Breast epithelium (tissue), 4 donors: Measurements from ENCODE around the gene SLC22A15. TPM values are rescaled to one million over a fixed set of nuclear protein-coding genes. Genes with fewer than 3 reads are reported as not detected.
"Not testable (repeated sequence)": the region's sequence is repeated elsewhere in the genome, so short reads cannot be mapped to it uniquely, and the experiment has no call there.

Experiments
- DNase-seq, 2 donors: peaks; one replicate each; pipeline ENCODE4 v3.0.0-alpha.2; 2019; ENCODE audit warnings: low spot score in 2 of 2
- H3K27ac ChIP-seq, 2 donors: fragments of 200-600 bp; sonication (generic) in 1 of 2; one replicate each; pipeline ENCODE4 v1.5.1; 2016 to 2019; ENCODE audit warnings: mild to moderate bottlenecking in 1 of 2
- H3K27me3 ChIP-seq, 2 donors: fragments of 200-600 bp; sonication (generic) in 1 of 2; one replicate each; pipeline versions ENCODE4 v1.5.1 to v1.6.0; 2017 to 2019; ENCODE audit warnings: control low read depth in 1 of 2, mild to moderate bottlenecking in 1 of 2
- H3K36me3 ChIP-seq: fragments of 200-600 bp; one replicate; pipeline ENCODE4 v1.5.1; 2019
- H3K4me1 ChIP-seq, 2 donors: fragments of 200-600 bp; sonication (generic); one replicate each; pipeline ENCODE4 v1.5.1; 2016 to 2019; ENCODE audit warnings: control low read depth in 1 of 2
- H3K4me3 ChIP-seq, 3 donors: fragments of 200-600 bp; sonication (generic); 1 replicate in 2 of 3; 2 replicates in 1 of 3; pipeline ENCODE4 v1.5.1; 2016 to 2019; ENCODE audit warnings: mild to moderate bottlenecking in 3 of 3, moderate library complexity in 2 of 3
- H3K9me3 ChIP-seq, 2 donors: fragments of 200-600 bp; sonication (generic) in 1 of 2; one replicate each; pipeline ENCODE4 v1.5.1; 2016 to 2019; ENCODE audit warnings: control low read depth in 1 of 2
- CTCF ChIP-seq, 3 donors: fragments of 450-650 bp; IDR thresholded peaks; one replicate each; pipeline ENCODE4 v1.5.1; 2016 to 2017; ENCODE audit warnings: antibody characterized with exemption in 3 of 3, mild to moderate bottlenecking in 3 of 3, moderate library complexity in 3 of 3
- POLR2A ChIP-seq: fragments of 450-650 bp; IDR thresholded peaks from one replicate; pipeline ENCODE4 v1.6.1; 2016; ENCODE audit warnings: antibody characterized with exemption, mild to moderate bottlenecking, moderate library complexity
- POLR2AphosphoS5 ChIP-seq, 3 donors: sonication (generic); formaldehyde crosslinking; IDR thresholded peaks; one replicate each; pipeline ENCODE4 v1.6.1; 2017; ENCODE audit warnings: antibody characterized with exemption in 3 of 3
- intact Hi-C: fragments of 100-400 bp; cut with DNase I; formaldehyde crosslinking; loops from one replicate; pipeline ENCODE4 v1.15.1; 2023; ENCODE audit warnings: low total_unique reads
- total RNA-seq, 3 donors: library from RNA; depleted of rRNA; stranded (reverse); fragments of >200 nt; gene quantifications; one replicate each; pipeline ENCODE4 v1.1.0, GENCODE V29; 2016

SLC22A15 gene
- total RNA-seq, 3 donors from 2014 or later: 5.6 to 10.1 (median 7.8) TPM

DNA sequence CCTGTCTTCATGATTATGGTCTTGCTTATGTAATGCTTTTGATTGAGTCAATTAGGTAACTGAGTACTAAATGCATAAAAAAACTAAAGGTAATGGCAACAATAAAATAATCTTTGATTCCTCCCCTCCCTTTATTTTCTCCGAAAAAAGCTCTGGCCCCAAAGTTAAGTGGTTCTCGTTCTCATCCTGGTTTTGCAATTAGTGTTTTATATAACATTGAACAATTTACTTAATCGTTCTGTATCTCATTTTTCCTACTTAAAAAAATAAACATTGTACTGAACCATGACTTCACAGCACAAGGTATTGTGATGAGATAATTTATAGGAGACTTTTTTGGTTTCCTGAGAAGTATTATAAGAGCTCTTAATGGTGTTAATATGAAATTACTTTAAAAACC, 11.3 kb downstream of the SLC22A15 start:
- Histone ChIP-seq H3K4me1 (no peaks in the 10 kb centered on the region), H3K36me3 (no peaks in the 10 kb centered on the region), H3K27me3 (no peaks in the 10 kb centered on the region), H3K9me3 (no peaks in the 10 kb centered on the region), H3K27ac (no peak overlapping the region), H3K4me3 (no peak overlapping the region)
- intact Hi-C loops: loop anchor here (5.0 kb wide), 1 partner anchor 175 kb away; no protein-coding TSS in a partner anchor
- no peak for TF ChIP-seq POLR2AphosphoS5 (IDR thresholded peaks at IDR 0.05)
- no peak for TF ChIP-seq CTCF (IDR thresholded peaks at IDR 0.05)
- no peak for TF ChIP-seq POLR2A
- no peak for DNase-seq

DNA sequence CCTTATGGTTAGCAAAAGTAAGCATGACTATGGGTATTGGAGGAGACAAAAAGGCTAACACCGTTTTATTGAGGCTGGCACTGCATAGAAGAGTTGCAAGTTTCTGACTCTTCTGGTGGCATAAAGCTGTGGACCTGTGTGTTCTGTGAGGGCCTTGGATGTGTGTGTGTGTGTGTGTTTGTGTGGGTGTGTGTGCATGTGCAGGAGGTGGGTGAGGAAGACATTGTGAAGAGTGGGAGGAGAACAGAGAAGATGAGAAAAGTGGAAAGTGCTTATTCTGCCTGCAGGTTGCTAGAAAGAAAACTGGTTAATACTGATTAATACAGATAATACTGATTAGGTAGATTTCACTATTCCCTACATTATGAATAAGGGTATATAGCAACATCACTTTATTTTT, 12.6 kb downstream of the SLC22A15 start:
- Histone ChIP-seq H3K27ac (no peak overlapping the region), H3K4me1 (no peaks in the 10 kb centered on the region), H3K9me3 (no peaks in the 10 kb centered on the region), H3K36me3 (no peaks in the 10 kb centered on the region), H3K4me3 (no peak overlapping the region), H3K27me3 (no peaks in the 10 kb centered on the region)
- DNase-seq: no peak
- TF ChIP-seq POLR2A (no peak), POLR2AphosphoS5 (IDR thresholded peaks at IDR 0.05) (no peak), CTCF (IDR thresholded peaks at IDR 0.05) (no peak)
- intact Hi-C loops: loop anchor here (5.0 kb wide), 1 partner anchor 177 kb away; no protein-coding TSS in a partner anchor

- Histone ChIP-seq H3K36me3 (no peaks in the 10 kb centered on the region), H3K27ac (no peak overlapping the region), H3K9me3 (no peaks in the 10 kb centered on the region), H3K4me1 (no peaks in the 10 kb centered on the region), H3K4me3 (no peak overlapping the region), H3K27me3 (no peaks in the 10 kb centered on the region)
- intact Hi-C loops: loop anchor here (5.0 kb wide), 1 partner anchor 177 kb away; no protein-coding TSS in a partner anchor
- TF ChIP-seq POLR2AphosphoS5 (IDR thresholded peaks at IDR 0.05) (no peak), CTCF (IDR thresholded peaks at IDR 0.05) (no peak), POLR2A (no peak)
- DNase-seq: no peak
Measured at GRCh38 chr1:115989699-115990098, 13.4 kb downstream of the SLC22A15 start.

- TF ChIP-seq POLR2A (no peak), CTCF (IDR thresholded peaks at IDR 0.05) (no peak), POLR2AphosphoS5 (IDR thresholded peaks at IDR 0.05) (no peak)
- peaks cover 0 to 6% of the 10 kb centered on the region in 2 donors for H3K9me3 ChIP-seq
- no peak overlapping the region for H3K4me3 ChIP-seq
- intact Hi-C loops: no loop called here
- DNase-seq: no peak
- no peaks in the 10 kb centered on the region for H3K36me3 ChIP-seq
- H3K4me1 ChIP-seq: no peaks in the 10 kb centered on the region
- no peak overlapping the region for H3K27ac ChIP-seq
- H3K27me3 ChIP-seq: no peaks in the 10 kb centered on the region
Measured at GRCh38 chr1:115991909-115992308, 15.6 kb downstream of the SLC22A15 start.

DNA sequence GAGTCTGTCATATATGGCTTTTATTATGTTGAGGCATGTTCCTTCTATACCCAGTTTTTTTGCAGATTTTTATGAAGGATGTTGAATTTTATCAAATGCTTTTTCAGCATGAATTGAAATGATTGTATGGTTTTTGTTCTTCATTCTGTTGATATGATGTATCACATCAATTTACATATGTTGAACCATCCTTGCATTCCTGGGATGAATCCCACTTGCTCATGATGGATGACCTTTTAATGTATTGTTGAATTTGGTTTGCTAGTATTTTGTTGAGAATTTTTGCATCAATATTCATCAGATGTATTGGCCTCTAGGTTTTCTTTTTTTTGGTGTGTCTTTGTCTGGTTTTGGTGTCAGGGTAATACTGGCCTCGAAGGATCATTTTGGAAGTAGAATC, 21.6 kb downstream of the SLC22A15 start:
- DNase-seq, H3K27ac ChIP-seq, H3K4me1 ChIP-seq, H3K27me3 ChIP-seq, H3K4me3 ChIP-seq, intact Hi-C loops, H3K36me3 ChIP-seq: not testable (repeated sequence)
- peaks cover 5 to 27% of the 10 kb centered on the region in 2 donors for H3K9me3 ChIP-seq
